Measurements from ENCODE around the gene C1orf50.
A peak's percentile ranks its signal among the peaks of the same experiment; 100 is the strongest.

The C1orf50 gene

DNA sequence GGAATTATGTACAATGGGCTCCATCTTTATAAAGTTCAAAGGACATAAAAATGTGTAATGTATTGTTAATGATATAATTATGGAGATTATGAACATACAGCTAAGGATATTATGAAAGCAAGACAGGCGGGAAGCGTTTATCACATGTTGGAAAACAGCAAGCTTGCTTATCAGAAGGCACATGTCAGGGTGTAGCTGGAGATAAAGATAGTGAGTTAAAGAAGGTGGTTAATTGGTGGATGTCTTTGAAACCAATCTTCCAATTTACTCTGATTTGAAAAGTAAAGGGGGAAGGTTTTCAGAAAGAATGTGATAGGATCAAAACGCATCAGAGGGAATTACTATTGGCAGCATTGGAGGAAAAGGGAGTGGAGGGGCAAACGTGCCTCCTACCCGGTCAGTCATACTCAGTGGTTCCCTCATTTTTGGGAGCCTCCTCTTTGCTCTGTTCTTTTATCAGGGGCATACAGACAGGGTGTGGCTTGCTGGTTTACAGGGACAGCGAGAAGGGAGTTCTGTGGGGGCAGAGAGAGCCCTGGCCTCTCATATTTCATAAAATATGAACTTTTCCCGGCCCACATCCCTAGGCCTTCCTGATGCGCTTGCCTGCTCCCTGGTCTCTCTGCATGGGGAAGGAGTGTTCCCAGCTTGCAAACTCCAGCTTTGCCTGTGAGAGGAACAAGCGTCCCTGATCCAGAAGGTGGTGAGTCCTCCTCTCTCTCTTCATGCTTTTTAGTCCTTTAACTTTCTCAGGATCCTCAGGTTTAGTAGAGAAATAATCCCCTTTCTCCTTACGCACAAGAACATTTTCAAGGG is 58.2 kb downstream of the C1orf50 start:
- Mint-ChIP-seq H3K27ac (peak overlapping the region in 2 of 3 experiments; percentile 6), H3K4me1 (peaks cover 27% of the 10 kb centered on the region), H3K36me3 (ENCODE audit: low read depth) (no peaks in the 10 kb centered on the region), H3K27me3 (ENCODE audit: low read depth) (no peaks in the 10 kb centered on the region), H3K9me3 (no peaks in the 10 kb centered on the region), H3K4me3 (no peak overlapping the region)
- TF ChIP-seq, protein P1, sequence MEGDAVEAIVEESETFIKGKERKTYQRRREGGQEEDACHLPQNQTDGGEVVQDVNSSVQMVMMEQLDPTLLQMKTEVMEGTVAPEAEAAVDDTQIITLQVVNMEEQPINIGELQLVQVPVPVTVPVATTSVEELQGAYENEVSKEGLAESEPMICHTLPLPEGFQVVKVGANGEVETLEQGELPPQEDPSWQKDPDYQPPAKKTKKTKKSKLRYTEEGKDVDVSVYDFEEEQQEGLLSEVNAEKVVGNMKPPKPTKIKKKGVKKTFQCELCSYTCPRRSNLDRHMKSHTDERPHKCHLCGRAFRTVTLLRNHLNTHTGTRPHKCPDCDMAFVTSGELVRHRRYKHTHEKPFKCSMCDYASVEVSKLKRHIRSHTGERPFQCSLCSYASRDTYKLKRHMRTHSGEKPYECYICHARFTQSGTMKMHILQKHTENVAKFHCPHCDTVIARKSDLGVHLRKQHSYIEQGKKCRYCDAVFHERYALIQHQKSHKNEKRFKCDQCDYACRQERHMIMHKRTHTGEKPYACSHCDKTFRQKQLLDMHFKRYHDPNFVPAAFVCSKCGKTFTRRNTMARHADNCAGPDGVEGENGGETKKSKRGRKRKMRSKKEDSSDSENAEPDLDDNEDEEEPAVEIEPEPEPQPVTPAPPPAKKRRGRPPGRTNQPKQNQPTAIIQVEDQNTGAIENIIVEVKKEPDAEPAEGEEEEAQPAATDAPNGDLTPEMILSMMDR (IDR thresholded peaks at IDR 0.05; ENCODE audit: unreplicated experiment in 3 of 3): no peak

Measured in nephron (organoid).